Astrocyte (in vitro differentiated cells and primary cell): Measurements from ENCODE around the gene DCTN4.

Source experiments
- CTCF ChIP-seq: IDR thresholded peaks from 2 replicates; pipeline ENCODE4 v1.5.1; 2011; ENCODE audit warnings: low read depth, mild to moderate bottlenecking, inconsistent platforms, low read length, moderate library complexity; ENCODE audit not compliant: insufficient read depth
- EZH2 ChIP-seq: IDR thresholded peaks from 2 replicates; pipeline ENCODE4 v1.6.1; 2012; ENCODE audit warnings: mild to moderate bottlenecking, low read length, inconsistent platforms; ENCODE audit not compliant: insufficient read depth

GRCh38 chr5:150780187-150780692 is 21.4 kb upstream of the DCTN4 start:
- TF ChIP-seq CTCF (no peak), EZH2 (no peak)
